HG02870 (cell line): Measurements from ENCODE around the gene IMPDH1.
A peak's percentile ranks its signal among the peaks of the same experiment; 100 is the strongest.

Experiments used
- ATAC-seq: cut with Tn5 transposase; IDR thresholded peaks from one replicate; pipeline ENCODE4 v1.9.1; 2021; ENCODE audit warnings: mild to moderate bottlenecking, moderate library complexity; ENCODE audit not compliant: unreplicated experiment

The IMPDH1 gene

GRCh38 chr7:128435327-128435686 is 25.5 kb upstream of the IMPDH1 start:
- no peak for ATAC-seq

GRCh38 chr7:128434413-128435326 is 24.9 kb upstream of the IMPDH1 start:
- ATAC-seq, result no peak

- ATAC-seq, result no peak
These were observed 22.0 kb upstream of the IMPDH1 start for GRCh38 chr7:128431754-128432153.

GRCh38 chr7:128431221-128431620 is 21.4 kb upstream of the IMPDH1 start:
- no peak for ATAC-seq

- no peak for ATAC-seq
These were observed 20.4 kb upstream of the IMPDH1 start for GRCh38 chr7:128430207-128430606.

GRCh38 chr7:128427289-128427891 is 17.6 kb upstream of the IMPDH1 start:
- ATAC-seq, result peak; percentile 53

GRCh38 chr7:128425850-128426249 is 16.1 kb upstream of the IMPDH1 start:
- no peak for ATAC-seq

- no peak for ATAC-seq
These were observed 15.0 kb upstream of the IMPDH1 start for GRCh38 chr7:128424686-128425275.

- no peak for ATAC-seq
These were observed 13.1 kb upstream of the IMPDH1 start for GRCh38 chr7:128422842-128423241.

GRCh38 chr7:128422037-128422436 is 12.3 kb upstream of the IMPDH1 start:
- ATAC-seq, result no peak

- ATAC-seq, result no peak
These were observed 11.6 kb upstream of the IMPDH1 start for GRCh38 chr7:128421384-128421783.

GRCh38 chr7:128420773-128421172 is 11.0 kb upstream of the IMPDH1 start:
- ATAC-seq, result no peak

- no peak for ATAC-seq
These were observed 9.5 kb upstream of the IMPDH1 start for GRCh38 chr7:128419257-128419656.

- ATAC-seq, result no peak
These were observed 7.3 kb upstream of the IMPDH1 start for GRCh38 chr7:128417071-128417470.

GRCh38 chr7:128415217-128415785 is 5.5 kb upstream of the IMPDH1 start:
- ATAC-seq, result no peak

- no peak for ATAC-seq
These were observed 620 bp upstream of the IMPDH1 start for GRCh38 chr7:128410451-128410753.

GRCh38 chr7:128408709-128409595 is 830 bp downstream of the IMPDH1 start:
- ATAC-seq, result no peak

- no peak for ATAC-seq
These were observed 1.8 kb downstream of the IMPDH1 start for GRCh38 chr7:128407751-128408708.

- ATAC-seq, result no peak
These were observed 2.6 kb downstream of the IMPDH1 start for GRCh38 chr7:128407233-128407589.
